HuH-7 (cell line): ENCODE measurements around the gene GCH1.

Experiments
- DNase-seq: peaks from one replicate; pipeline ENCODE4 v3.0.0; 2011; ENCODE audit warnings: low spot score

GCH1 gene

GRCh38 chr14:54797556-54797955 lies 105.1 kb downstream of the GCH1 start:
- no peak for DNase-seq

GRCh38 chr14:54796961-54797360 lies 105.7 kb downstream of the GCH1 start:
- DNase-seq: no peak

- DNase-seq: no peak
Observed at GRCh38 chr14:54794796-54795195, 107.8 kb downstream of the GCH1 start.

- DNase-seq: no peak
Observed at GRCh38 chr14:54794159-54794558, 108.5 kb downstream of the GCH1 start.

- DNase-seq: no peak
Observed at GRCh38 chr14:54792288-54792687, 110.3 kb downstream of the GCH1 start.
